PC-3 (cell line): ENCODE measurements around the gene FHAD1.

Experiments used
- EZH2 ChIP-seq: fragments of 300-600 bp; sonication (generic); IDR thresholded peaks from one replicate; pipeline ENCODE4 v1.6.1; 2017; ENCODE audit warnings: antibody characterized with exemption, mild to moderate bottlenecking, low read length; ENCODE audit not compliant: unreplicated experiment
- TF ChIP-seq, protein P1 (sequence below): fragments of 300-600 bp; sonication (generic); conservative IDR thresholded peaks from 2 replicates; pipeline ENCODE4 v1.5.1; 2017; ENCODE audit warnings: antibody characterized with exemption, low read depth, mild to moderate bottlenecking, low read length

DNA sequence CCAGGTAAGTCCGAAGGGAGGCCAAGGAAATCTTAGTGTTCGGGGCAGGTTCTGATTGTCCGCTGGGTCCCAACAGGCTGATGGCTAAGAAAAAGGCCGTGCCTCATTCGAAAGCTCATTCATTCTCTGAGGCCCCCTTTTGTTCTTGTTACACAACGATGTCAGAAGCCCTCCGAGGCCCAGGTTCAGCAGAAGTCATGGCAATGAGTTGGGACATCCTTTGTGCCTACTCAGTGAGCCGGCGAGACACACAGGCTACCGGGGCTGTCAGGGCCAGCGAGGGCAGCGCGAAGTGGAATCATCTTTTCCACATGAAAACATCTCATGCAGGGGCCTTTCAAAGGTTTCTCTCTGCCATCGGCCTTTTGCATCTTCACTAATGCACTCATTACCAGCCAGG is 113.7 kb downstream of the FHAD1 start:
- TF ChIP-seq, protein P1, sequence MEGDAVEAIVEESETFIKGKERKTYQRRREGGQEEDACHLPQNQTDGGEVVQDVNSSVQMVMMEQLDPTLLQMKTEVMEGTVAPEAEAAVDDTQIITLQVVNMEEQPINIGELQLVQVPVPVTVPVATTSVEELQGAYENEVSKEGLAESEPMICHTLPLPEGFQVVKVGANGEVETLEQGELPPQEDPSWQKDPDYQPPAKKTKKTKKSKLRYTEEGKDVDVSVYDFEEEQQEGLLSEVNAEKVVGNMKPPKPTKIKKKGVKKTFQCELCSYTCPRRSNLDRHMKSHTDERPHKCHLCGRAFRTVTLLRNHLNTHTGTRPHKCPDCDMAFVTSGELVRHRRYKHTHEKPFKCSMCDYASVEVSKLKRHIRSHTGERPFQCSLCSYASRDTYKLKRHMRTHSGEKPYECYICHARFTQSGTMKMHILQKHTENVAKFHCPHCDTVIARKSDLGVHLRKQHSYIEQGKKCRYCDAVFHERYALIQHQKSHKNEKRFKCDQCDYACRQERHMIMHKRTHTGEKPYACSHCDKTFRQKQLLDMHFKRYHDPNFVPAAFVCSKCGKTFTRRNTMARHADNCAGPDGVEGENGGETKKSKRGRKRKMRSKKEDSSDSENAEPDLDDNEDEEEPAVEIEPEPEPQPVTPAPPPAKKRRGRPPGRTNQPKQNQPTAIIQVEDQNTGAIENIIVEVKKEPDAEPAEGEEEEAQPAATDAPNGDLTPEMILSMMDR = no peak
- TF ChIP-seq EZH2 = no peak
